SIG-M5 treated with dmso at 0.1 percent for 504 hours (cell line): Measurements from ENCODE around the gene IFITM5.
"Not testable (repeated sequence)": the region's sequence is repeated elsewhere in the genome, so short reads cannot be mapped to it uniquely, and the experiment has no call there.

Experiments
- DNase-seq: peaks from one replicate; lab custom pipeline; 2025; ENCODE audit not compliant: unreplicated experiment; lab: John Stamatoyannopoulos, UW

The IFITM5 gene

DNA sequence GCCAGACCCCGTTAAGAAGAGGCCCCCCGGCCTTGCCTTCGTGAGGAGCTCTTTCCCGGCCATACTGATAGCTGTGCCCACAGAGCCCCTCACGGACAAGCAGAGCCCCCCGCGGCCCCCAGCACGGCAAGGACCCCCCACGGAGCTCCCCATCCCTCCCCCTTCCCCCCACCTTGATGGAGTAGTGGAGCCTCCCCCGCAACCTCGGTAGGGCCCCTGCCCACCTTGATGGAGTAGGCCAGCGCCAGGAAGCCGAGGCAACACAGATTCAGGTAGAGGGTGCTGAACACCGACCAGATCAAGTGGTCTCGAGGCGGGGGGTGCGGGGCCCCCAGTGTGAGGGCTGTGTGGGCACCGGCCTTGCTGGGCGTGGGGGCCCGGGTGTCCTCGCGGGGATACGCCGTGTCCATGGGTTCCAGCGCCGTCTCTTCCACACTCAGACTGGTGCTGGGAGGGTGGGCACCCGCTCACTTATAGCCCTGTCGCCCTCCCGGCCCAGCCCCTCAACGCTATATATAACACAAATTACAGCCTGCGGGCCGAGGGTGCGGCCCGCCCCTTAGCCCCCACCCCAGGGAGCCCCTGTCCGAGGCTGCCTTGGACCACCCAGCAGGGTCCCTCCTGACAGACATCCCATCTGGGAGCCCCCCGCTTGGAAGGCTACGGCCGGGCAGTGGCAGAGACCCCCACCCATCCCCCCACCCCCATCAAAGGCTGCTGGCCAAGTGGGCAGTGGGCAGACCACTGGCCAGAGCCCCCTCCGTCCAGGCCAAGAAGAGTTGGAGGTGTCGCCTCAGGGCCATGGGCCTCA, at the start of gene IFITM5:
TSS of gene IFITM5 (minus strand) at position 446 of the 811 bp plus-strand sequence. CDS start at position 410, 36 bp downstream.
- no peak for DNase-seq

DNA sequence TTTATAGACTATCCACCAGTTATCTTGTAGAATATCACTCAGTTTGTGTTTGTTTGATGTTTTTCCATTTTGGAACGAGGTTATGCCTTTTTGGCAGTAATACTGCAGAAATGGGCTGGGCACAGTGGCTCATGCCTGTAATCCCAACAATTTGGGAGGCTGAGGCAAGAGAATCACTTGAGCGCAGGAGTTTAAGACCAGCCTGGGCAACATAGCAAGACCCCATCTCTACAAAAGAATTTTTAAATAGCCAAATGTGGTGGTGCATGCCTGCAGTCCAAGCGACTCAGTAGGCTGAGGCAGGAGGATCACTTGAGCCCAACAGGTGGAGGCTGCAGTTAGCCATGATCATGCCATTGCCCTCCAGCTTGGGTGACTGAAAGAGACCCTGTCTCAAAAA, 47.2 kb upstream of the IFITM5 start:
- no peak for DNase-seq

DNA sequence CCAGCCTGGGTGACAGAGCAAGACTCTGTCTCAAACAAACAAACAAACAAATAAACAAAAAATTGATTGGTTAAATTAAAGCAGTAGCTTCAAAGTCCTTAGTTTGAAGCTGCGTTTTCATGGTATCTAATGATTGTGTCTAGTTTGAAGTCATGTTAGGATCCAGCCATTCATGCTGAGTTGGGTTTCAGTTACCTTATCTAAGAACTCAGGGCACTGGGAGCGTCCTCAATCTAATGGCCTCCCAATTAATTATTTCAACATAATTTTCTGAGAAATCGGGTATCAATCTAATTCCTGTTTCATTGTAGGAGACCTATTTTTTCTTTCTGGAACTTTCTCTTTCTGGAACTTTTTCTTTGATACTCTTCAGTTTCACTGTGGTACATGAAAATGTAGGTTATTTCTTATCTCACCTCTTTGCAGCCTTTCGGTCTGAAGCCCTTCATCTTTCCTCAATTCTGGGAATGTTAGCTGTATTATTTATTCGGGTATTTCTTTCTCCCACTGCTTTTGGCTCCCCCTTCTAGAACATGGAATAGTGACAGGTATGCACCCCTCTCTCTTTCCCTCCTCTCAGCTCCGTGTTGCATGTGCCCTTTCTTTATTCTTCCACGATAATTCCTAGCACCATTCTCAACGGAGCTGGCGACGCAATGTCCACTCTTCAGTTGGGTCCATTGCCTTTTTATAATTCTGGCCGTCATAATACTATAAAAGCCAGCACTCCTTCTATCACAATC, 45.7 kb upstream of the IFITM5 start:
- no peak for DNase-seq

DNA sequence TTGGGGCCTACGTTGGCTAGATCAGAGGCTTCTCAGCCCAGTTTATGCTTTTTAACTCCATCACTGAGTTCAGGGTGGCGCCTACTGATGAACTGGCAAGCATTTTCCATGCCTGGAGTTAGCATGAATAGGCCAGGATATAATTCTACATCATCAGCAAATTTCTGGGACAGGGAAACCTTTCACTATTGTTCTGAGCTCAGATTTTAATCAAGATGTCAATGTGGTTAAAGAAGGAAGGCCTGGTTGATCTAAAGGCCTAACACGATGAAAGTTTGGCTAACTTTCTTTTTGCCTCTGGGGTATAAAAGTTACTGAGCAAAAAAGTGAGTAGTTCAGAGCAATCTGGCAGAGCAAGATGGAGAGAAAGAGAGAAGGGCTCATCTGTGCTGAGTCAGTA, 43.0 kb upstream of the IFITM5 start:
- DNase-seq: no peak

DNA sequence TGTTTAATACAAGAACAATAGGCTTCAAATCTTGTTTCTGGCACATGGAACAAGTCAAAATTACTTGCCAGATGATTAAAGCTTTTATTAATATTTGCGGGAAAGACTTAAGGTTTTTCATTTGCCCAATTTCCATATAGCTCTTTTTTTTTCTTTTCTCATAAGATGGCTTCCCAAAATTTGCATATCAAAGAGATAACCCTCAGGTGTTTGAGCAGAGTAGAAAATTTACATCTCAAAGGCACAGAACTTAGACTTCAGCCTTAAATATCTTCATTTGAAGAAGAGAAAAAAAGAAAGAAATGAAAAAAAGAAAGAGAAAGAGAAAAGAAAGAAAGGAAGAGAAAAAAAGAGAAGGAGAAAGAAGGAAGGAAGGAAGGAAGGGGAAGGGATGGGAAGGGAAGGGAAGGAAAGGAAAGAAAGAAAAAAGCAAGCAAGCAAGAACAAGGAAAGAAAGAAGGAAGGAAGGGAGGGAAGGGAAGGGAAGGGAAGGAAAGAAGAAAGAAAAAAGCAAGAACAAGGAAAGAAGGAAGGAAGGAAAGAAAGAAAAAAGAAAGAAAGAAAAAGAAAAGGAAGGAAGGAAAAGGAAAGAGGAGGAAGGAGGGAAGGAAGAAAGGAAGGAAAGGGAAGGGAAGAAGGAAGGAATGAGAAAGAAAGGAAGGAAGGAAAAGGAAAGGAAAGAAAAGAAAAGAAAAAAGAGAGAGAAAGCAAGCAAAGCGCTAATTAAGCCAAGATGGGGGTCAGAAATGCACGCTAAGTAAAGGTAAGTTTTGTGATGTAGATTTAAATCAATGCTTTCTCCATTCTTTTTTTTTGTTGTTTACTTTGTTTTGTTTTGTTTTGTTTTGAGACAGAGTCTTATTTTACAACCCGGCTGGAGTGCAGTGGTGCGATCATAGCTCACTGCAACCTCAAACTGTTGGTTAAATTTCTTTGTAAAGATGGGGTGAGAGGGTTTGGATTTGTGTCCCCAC, 41.5 kb upstream of the IFITM5 start:
- no peak for DNase-seq

DNA sequence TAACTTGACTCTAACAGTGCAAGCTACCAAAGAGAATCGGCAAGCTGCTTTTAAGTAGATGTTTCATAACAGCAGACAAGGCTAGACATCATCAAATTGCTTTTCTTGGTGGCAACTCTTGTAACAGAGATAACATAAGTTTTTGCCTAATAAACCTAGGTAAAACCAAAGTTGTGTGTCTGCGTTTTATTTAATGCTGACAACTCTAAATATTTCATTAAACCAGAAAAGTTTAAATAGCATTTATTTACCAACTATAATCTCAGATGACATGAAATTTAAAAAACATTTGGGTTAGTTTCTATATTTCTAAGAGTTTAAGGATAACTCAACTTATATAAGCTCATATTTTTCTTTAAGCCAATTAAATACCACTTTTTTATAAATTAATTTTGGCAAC, 40.6 kb upstream of the IFITM5 start:
- no peak for DNase-seq

DNA sequence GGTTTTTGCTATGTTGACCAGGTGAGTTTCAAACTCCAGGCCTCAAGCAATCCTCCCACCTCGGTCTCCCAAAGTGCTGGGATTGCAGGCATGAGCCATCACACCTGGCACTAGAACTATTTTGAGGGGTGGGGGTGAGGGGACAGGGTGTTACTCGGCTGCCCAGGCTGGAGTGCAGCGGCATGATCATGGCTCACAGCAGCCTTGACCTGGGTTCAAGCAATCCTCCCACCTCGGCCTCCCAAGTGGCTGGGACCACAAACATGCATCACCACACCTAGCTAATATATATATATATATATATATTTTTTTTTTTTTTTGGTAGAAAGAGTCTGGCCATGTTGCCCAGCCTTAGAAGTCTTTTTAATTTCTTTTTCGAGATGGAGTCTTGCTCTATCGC, 38.4 kb upstream of the IFITM5 start:
- DNase-seq: no peak

DNA sequence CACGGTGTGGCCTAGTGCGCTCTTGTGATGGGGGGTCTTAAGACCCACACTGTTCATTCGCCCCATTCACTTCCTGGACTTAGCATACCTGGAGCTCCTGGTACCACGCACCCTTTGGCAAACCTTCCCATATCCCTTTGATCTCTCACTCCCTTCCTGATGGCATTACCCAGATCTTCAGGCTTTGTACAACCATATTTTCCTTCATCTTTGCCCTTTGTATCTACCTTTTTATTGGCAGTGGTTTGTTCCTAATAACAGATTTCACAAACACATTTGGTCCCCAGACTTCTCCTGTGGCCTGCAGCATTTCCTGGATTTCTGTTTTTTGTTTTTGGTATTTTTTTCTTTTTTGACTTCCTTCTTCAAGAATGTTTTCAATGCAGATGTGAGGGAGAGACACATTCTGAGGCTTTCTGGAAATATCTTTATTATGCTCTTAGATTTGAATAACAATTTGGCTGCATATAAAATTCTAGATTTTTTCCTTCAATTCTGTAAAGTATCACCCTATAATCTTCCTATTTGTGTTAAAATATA, 37.4 kb upstream of the IFITM5 start:
- DNase-seq: no peak

DNA sequence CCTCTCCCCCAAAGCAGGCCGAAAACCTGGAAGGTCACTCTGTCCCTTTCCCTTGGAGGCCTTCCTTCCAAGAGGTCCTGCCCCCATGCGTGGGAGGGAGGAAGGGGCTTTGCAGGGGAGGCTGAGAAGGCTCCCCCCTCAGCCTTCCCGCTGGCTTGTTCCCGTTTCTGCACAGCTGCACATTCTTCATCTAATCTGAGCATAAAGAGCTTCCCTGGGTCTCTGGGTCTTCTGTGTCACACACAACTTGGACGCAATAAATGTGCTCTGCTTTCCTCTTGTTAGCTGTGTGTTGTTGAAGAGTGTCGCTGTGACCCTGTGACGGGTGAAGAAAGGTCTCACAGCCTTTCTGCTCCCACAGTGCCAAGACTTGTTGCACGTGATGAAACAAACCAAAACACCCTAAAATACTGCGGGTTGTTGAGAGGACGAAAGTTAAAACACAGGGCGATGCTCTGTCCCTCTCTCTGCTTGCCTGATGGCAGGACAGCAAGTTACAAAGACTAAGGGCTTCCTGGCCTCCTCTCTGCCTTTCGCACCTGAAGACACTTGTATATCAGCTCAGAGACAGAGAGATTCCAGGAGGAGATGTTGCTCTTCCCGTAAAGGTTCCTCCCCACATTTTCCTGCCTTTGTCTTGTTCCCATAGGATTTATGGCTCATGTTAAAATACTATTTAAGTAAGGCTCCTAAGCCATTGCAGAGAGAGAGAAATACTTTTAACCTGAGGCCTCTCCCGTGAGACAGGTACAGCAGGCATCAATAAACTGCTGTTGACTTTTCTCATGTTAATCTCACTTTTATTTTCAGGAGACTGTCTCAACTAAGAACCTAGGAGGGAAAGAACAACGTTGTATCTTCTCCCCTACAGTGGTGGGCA, 36.7 kb upstream of the IFITM5 start:
- DNase-seq: no peak

DNA sequence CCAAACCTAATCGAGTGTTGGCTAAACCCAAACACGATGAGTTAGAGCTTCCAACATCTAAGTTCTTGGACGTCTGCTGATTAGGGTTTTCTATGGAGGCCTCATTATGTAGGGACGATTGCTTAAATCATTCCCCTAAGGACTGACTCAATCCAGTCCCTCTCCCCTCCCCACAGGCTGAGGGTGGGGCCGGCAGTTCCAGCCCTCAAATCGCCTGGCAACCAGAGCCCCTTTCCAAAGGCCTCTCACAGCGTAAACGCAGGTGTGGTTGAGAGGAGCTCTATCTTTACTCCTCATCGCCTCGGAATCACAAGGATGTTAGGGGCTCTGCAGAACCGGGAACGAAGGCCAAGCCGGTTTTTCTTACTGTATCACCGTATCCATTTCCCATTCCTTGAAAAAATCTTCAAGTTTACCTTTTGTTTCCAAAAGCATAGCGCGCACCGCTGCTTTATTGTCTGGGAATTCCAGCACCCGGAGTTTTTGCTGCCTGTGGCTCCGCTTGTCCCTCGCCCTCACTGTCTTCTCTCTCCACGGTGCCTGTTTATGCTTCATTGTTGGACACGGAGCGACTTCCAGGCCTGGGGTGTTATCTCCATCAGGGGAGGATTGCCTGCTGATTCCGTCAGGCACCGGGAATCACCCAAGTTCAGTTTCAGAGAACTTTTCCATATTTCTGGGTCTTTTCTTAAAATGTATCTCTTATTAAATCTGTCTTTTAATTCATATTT, 35.1 kb upstream of the IFITM5 start:
- DNase-seq: no peak

DNA sequence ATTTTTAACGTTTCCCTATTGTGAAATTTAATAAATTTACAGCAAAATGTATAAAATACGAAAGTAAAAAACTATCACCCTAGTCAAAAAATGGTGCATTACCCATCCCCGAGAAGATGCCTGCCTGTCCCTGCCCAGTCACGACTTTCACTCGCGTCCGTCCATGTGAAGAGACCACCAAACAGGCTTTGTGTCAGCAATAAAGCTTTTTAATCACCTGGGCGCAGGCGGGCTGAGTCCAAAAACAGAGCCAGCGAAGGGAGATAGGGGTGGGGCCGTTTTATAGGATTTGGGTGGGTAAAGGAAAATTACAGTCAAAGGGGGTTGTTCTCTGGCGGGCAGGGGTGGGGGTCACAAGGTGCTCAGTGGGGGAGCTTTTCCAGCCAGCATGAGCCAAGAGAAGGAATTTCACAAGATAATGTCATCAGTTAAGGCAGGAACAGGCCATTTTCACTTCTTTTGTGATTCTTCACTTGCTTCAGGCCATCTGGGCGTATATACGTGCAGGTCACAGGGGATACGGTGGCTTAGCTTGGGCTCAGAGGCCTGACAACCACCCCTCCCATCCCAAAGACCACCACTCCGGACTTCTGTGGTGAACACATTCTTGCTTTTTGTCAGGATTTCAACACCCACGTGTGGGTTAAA, 34.4 kb upstream of the IFITM5 start:
- DNase-seq: not testable (repeated sequence)

DNA sequence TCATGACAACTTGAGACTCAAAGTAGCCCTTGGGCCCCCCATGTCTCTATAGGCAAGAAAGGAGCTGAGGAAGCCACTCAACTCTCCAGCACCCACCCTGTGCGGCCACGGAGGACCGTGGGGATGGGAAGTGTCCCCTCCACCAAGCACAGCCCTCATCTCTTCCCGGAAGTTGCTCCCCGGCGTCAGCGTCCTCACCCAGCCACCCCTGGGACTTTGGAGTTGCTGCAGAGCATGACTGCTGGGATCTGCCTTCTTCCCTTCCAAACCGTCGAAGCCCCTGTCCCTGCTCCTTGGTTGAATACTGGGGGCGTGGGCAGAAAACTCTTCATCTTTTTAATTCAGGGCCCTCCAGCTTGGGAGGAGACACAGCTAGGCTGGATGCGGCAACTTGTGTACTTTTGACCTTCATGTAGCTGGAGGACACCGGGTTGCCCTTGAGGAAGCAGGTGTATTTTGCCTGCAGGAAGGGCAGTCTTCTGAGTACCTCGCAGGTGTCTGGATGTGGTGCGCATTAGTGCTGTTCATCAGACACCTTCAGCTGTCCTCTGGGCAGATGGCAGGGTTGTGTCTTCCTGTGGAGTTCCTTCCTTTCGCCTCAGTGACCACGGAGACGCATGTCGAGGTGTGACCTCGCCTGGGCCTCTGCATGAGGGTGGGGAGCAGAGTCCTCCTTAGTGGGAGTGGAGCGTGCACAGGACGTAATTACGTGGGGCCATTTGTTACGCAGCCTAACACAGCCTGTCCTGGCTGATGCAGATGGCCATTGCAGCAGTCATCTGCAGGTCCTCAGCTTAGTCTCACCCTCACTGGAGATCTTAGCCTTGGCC, 33.5 kb upstream of the IFITM5 start:
- no peak for DNase-seq

DNA sequence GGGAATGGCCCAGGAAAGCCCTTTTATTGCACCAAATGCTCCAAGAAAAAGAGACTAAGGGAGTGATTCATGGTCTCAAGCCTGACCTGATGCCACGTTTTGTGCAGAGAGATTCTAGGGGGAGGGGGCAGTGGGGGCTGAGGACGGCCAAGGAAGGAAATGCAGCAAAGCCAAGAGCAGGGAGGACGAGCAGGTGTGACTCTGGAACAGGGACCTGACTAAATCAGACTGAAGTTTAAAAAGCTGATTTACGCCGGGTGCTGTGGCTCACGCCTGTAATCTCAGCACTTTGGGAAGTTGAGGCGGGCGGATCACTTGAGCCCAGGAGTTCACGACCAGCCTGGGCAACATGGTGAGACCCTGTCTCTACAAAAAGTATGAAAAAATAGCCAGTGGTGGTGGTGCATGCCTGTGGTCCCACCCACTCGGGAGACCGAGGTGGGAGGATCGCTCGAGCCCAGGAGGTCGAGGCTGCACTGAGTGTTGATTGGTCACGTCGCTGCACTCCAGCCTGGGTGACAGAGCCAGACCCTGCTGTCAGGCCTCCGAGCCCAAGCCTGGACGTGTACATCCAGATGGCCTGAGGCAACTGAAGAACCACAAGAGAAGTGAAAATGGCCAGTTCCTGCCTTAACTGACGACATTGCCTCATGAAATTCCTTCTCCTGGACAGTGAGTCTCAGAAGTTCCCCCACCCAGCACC, 32.2 kb upstream of the IFITM5 start:
- DNase-seq: no peak

DNA sequence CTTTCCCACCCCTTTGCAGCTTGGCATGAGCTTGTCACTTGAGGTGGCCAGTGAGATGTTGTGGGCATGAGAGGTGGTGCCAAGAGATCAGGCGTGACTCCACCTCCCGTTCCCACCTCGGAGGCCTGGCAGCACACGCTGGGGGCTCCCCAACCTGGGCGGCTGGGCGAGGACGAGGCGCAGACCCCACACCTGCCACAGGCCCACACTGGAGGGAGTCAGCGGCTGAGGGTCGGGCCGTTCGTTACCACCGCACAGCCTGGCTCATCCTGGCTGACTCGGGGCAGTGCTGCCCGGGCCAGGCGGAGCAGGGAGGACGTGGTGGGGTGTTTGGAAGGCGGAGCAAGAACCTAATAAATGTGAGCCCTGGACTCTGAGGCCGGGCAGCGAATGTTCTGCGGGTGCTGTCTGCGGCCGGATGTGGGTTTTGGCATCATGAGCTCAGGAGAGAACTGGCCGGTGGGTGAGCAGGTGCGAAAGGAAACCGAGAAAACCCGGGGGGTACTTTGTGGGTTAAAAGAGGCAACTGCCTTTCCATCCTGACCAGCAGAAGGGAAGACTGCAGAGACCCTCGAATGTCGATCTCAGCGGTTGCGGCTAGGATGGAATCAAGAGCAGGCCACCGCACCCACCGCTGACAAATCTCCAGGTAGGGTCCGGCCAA, 31.5 kb upstream of the IFITM5 start:
- no peak for DNase-seq

DNA sequence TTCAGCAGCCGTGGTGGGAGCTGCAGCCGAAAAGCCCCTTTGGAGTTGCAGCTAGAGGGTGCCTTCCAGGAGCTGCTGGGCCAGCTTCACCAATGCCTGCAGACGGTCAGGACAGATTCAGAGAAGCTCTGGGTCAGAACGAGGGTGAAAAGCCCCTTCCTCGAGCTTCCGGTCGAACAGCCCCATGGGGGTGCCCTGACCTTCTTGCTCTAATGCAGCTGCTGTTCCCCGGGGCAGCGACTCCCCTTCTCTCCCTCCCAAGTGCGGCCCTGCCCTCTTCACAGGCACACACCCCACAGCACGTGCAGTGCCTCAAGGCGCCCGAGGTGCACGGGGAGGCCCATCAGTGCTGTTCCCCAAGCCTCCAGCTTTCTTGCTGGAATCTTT, 31.0 kb upstream of the IFITM5 start:
- no peak for DNase-seq

DNA sequence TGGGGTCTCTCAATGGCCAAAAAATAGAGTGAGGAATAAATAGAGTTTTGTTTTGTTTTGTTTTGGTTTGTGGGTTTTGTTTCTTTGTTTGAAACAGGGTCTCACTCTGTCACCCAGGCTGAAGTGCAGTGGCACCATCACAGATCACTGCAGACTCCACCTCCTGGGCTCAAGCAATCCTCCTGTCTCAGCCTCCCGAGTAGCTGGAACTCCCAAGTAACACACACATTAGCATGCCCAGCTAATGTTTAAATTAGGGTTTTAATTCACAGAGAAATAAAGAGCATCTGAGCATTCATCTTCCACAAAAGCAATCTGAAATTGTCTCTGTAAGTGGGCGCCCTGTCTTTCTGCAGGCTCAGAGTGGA, 30.5 kb upstream of the IFITM5 start:
- no peak for DNase-seq

DNA sequence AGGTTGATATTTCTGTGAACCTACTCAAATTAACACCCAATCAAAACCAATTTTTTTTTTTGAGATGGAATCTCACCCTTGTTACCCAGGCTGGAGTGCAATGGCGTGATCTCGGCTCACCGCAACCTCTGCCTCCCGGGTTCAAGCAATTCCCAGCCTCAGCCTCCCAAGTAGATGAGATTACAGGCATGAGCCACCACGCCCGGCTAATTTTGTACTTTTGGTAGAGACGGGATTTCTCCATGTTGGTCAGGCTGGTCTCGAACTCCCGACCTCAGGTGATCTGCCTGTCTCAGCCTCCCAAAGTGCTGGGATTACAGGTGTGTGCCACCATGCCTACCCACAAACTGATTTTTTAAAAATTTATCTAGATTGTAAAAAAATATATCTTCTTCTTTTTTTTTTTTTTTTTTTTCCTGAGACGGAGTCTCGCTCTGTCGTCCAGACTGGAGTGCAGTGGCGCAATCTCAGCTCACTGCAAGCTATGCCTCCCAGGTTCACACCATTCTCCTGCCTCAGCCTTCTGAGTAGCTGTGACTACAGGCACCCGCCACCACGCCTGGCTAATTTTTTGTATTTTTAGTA, 29.3 kb upstream of the IFITM5 start:
- DNase-seq: not testable (repeated sequence)
